Activated T-helper 2 cell treated with anti-CD3 and anti-CD28 coated beads, Interferon-gamma antibody, Interleukin-2, Interleukin-4, amounts not matched to agents 10 μg/mL and 5 μg/mL and 100 μg/mL, durations not matched to agents 14 hours and 24 hours and 36 hours (primary cell): ENCODE results near the gene OR2AP1. TPM values are rescaled to one million over a fixed set of nuclear protein-coding genes. Genes with fewer than 3 reads are reported as not detected.
"Not testable (repeated sequence)": the region's sequence is repeated elsewhere in the genome, so short reads cannot be mapped to it uniquely, and the experiment has no call there.

Experiments
- DNase-seq: peaks from one replicate; pipeline ENCODE4 v3.0.0; 2021; ENCODE audit warnings: low spot score
- H3K27ac Mint-ChIP-seq: one replicate; pipeline ENCODE4 v1.8.0; 2021; ENCODE audit warnings: mixed read lengths
- H3K27me3 Mint-ChIP-seq: one replicate; pipeline ENCODE4 v1.8.0; 2021; ENCODE audit warnings: low read depth, mixed read lengths
- H3K36me3 Mint-ChIP-seq: one replicate; pipeline ENCODE4 v1.8.0; 2021; ENCODE audit warnings: low read depth, mixed read lengths
- H3K4me1 Mint-ChIP-seq: one replicate; pipeline ENCODE4 v1.8.0; 2021; ENCODE audit warnings: low read depth, mixed read lengths
- H3K4me3 Mint-ChIP-seq: one replicate; pipeline ENCODE4 v1.8.0; 2021; ENCODE audit warnings: low read depth, mild to moderate bottlenecking, moderate library complexity, mixed read lengths
- H3K9me3 Mint-ChIP-seq: one replicate; pipeline ENCODE4 v1.8.0; 2021; ENCODE audit warnings: mixed read lengths
- intact Hi-C: fragments of 100-400 bp; cut with micrococcal nuclease; formaldehyde crosslinking; loops from one replicate; pipeline ENCODE4 v1.15.1; 2023
- total RNA-seq: library from RNA; stranded (reverse); gene quantifications from 2 replicates; pipeline ENCODE4 v1.2.3, GENCODE V29; 2022

The OR2AP1 gene
- total RNA-seq = 0.11 TPM in 1 of 2 replicates, not detected in the other

- Mint-ChIP-seq H3K4me3 (no peak within 1 kb of the TSS), H3K27me3 (no peaks in the 10 kb centered on the region), H3K36me3 (no peaks in the 10 kb centered on the region), H3K9me3 (peaks cover 36% of the 10 kb centered on the region), H3K4me1 (no peaks in the 10 kb centered on the region), H3K27ac (no peak within 1 kb of the TSS)
- intact Hi-C loops = no loop called here
- DNase-seq = no peak
Observed at GRCh38 chr12:55572168-55572567, at the start of gene OR2AP1. Gene OR2AP1, plus strand, starts transcription at chr12:55572468. Its CDS starts 1,947 bp downstream, at chr12:55574415.

DNA sequence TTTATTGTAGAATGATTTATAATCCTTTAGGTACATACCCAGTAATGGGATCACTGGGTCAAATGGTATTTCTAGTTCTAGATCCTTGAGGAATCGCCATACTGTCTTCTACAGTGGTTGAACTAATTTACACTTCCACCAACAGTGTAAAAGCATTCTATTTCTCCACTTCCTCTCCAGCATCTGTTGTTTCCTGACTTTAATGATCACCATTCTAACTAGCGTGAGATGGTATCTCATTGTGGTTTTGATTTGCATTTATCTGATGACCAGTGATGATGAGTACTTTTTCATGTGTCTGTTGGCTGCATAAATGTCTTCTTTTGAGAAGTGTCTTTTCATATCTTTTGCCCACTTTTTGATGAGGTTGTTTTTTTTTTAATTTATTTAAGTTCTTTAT is 24.0 kb upstream of the OR2AP1 start:
- DNase-seq, H3K27ac Mint-ChIP-seq, H3K27me3 Mint-ChIP-seq, H3K4me1 Mint-ChIP-seq, H3K4me3 Mint-ChIP-seq, intact Hi-C loops, H3K36me3 Mint-ChIP-seq: not testable (repeated sequence)
- H3K9me3 Mint-ChIP-seq = peaks cover 12% of the 10 kb centered on the region

DNA sequence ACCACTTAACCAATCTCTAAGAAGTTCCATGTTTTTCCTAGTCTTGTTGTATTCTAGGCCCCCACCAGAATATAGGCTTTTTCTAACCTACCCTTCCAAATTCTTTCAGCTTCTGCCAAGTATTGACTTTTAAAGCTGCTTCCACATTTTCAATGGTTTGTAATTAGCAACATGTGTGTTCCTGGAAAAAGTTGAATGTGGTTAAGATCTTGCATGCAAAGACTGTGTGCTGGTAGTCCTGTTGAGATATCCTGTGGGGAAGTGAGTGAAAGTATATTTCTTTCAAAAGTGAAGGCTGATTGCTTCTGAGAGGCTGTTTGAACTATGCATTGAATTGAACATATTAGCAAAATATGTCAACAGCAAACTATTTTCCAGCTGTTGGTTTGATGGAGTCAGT is 23.5 kb upstream of the OR2AP1 start:
- Mint-ChIP-seq H3K27me3 (peaks cover 3% of the 10 kb centered on the region), H3K4me3 (no peak overlapping the region), H3K36me3 (no peaks in the 10 kb centered on the region), H3K4me1 (peaks cover 8% of the 10 kb centered on the region), H3K27ac (no peak overlapping the region), H3K9me3 (peaks cover 12% of the 10 kb centered on the region)
- intact Hi-C loops = no loop called here
- DNase-seq = no peak

- intact Hi-C loops = no loop called here
- H3K4me3 Mint-ChIP-seq = no peak within 1 kb of the TSS
- H3K9me3 Mint-ChIP-seq = peaks cover 12% of the 10 kb centered on the region
- no peak within 1 kb of the TSS for H3K27ac Mint-ChIP-seq
- no peak for DNase-seq
- H3K36me3 Mint-ChIP-seq = no peaks in the 10 kb centered on the region
- peaks cover 8% of the 10 kb centered on the region for H3K4me1 Mint-ChIP-seq
- peaks cover 3% of the 10 kb centered on the region for H3K27me3 Mint-ChIP-seq
Observed at GRCh38 chr12:55549302-55549701, 23.0 kb upstream of the OR2AP1 start, which contains the start of gene OR6C4. Gene OR6C4, plus strand, starts transcription at chr12:55549602. Its CDS starts 1,625 bp downstream, at chr12:55551227.

- H3K27ac Mint-ChIP-seq = no peak overlapping the region
- no peaks in the 10 kb centered on the region for H3K36me3 Mint-ChIP-seq
- no peaks in the 10 kb centered on the region for H3K4me1 Mint-ChIP-seq
- DNase-seq = no peak
- H3K4me3 Mint-ChIP-seq = no peak overlapping the region
- peaks cover 21% of the 10 kb centered on the region for H3K9me3 Mint-ChIP-seq
- intact Hi-C loops = no loop called here
- peaks cover 3% of the 10 kb centered on the region for H3K27me3 Mint-ChIP-seq
Observed at GRCh38 chr12:55554296-55554695, 18.0 kb upstream of the OR2AP1 start.

GRCh38 chr12:55570060-55570459 is 2.2 kb upstream of the OR2AP1 start:
- H3K27me3 Mint-ChIP-seq, H3K27ac Mint-ChIP-seq, H3K4me3 Mint-ChIP-seq, H3K36me3 Mint-ChIP-seq, intact Hi-C loops, H3K4me1 Mint-ChIP-seq, DNase-seq: not testable (repeated sequence)
- H3K9me3 Mint-ChIP-seq = peaks cover 36% of the 10 kb centered on the region

- H3K4me1 Mint-ChIP-seq, H3K36me3 Mint-ChIP-seq, H3K27me3 Mint-ChIP-seq, H3K4me3 Mint-ChIP-seq, H3K27ac Mint-ChIP-seq, DNase-seq, intact Hi-C loops: not testable (repeated sequence)
- peaks cover 36% of the 10 kb centered on the region for H3K9me3 Mint-ChIP-seq
Observed at GRCh38 chr12:55570689-55571088, 1.6 kb upstream of the OR2AP1 start.

DNA sequence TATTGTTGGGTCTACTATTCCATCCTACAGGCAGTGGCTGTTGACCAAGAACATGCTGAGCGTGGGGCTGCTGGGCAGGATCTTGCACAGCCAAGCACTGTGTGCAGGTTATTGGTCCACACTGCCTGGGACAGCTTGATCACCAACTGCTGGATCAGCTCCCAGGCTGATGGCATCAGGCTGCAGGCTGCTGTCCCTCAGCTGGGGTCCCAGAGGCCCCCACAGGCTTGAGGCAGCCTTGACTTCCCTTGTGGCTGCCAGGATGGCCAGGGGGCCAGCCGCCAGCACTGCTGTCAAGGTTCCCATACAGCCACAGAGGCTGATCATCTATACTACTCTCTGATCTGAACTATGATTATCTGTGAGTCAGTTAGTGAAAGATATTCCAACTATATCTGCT is 9.8 kb downstream of the OR2AP1 start:
- Mint-ChIP-seq H3K4me1 (no peaks in the 10 kb centered on the region), H3K36me3 (no peaks in the 10 kb centered on the region), H3K27ac (no peak overlapping the region), H3K27me3 (no peaks in the 10 kb centered on the region), H3K9me3 (no peaks in the 10 kb centered on the region), H3K4me3 (no peak overlapping the region)
- intact Hi-C loops = no loop called here
- no peak for DNase-seq

- peaks cover 4% of the 10 kb centered on the region for H3K9me3 Mint-ChIP-seq
- H3K4me3 Mint-ChIP-seq = no peak overlapping the region
- H3K27ac Mint-ChIP-seq = no peak overlapping the region
- no peaks in the 10 kb centered on the region for H3K36me3 Mint-ChIP-seq
- H3K27me3 Mint-ChIP-seq = no peaks in the 10 kb centered on the region
- intact Hi-C loops = no loop called here
- H3K4me1 Mint-ChIP-seq = no peaks in the 10 kb centered on the region
- no peak for DNase-seq
Observed at GRCh38 chr12:55585817-55586216, 13.5 kb downstream of the OR2AP1 start.

DNA sequence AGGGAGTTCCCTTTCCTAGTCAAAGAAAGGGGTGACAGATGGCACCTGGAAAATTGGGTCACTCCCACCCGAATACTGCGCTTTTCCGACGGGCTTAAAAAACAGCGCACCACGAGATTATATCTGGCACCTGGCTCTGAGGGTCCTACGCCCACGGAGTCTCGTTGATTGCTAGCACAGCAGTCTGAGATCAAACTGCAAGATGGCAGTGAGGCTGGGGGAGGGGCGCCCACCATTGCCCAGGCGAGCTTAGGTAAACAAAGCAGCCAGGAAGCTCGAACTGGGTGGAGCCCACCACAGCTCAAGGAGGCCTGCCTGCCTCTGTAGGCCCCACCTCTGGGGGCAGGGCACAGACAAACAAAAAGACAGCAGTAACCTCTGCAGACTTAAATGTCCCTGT is 17.9 kb downstream of the OR2AP1 start:
- H3K4me1 Mint-ChIP-seq, H3K27ac Mint-ChIP-seq, DNase-seq, H3K36me3 Mint-ChIP-seq, H3K4me3 Mint-ChIP-seq, H3K9me3 Mint-ChIP-seq, intact Hi-C loops, H3K27me3 Mint-ChIP-seq: not testable (repeated sequence)

DNA sequence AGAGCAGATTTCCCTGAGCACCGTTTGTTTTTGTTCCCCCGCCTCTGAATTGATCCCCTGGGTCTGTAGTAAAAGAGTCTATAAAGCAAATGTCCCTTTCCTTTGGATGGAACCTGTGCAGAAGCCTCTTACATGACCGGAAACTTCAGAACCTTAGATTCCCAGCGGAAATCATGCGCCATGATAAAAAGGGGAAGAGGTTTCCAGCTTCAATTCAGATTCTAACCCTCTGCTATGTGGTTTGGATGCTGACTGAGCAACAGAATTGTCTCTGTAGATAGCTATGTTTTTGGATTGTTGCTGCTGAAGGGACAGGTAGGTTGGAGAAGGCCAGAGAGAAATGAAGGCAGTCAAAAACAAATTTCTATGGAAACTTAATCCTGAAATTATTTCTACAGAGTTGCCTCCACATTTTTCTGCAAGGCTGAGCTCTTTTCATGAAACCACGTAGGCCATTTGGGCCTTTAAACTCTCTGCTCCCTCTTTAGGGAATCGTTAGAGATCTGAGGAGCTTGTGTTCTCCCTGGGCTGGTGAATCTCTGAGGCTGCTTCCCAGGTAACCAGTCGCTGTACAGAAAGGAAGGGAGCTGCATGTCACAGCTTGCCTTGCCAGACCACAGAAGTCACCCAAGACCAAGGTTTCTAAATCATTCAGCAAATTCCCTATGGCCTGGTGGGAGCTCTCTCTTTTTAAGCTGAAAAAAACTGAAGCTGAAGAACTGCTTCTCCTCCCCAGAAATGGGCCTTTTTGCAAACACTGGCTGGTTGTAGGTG is 35.7 kb downstream of the OR2AP1 start:
- H3K4me1 Mint-ChIP-seq = peaks cover 21% of the 10 kb centered on the region
- no peak overlapping the region for H3K4me3 Mint-ChIP-seq
- intact Hi-C loops = no loop called here
- no peak overlapping the region for H3K27ac Mint-ChIP-seq
- no peaks in the 10 kb centered on the region for H3K36me3 Mint-ChIP-seq
- H3K27me3 Mint-ChIP-seq = peaks cover 10% of the 10 kb centered on the region
- H3K9me3 Mint-ChIP-seq = no peaks in the 10 kb centered on the region
- DNase-seq = no peak

GRCh38 chr12:55610598-55610997 is 38.3 kb downstream of the OR2AP1 start:
- Mint-ChIP-seq H3K36me3 (no peaks in the 10 kb centered on the region), H3K27me3 (peaks cover 10% of the 10 kb centered on the region), H3K27ac (peak overlapping the region; percentile 36), H3K4me3 (no peak overlapping the region), H3K9me3 (peaks cover 8% of the 10 kb centered on the region), H3K4me1 (peaks cover 24% of the 10 kb centered on the region)
- intact Hi-C loops = loop anchor here (1.0 to 5.0 kb wide), 3 partner anchors 14 to 673 kb away; no protein-coding TSS in a partner anchor
- no peak for DNase-seq

DNA sequence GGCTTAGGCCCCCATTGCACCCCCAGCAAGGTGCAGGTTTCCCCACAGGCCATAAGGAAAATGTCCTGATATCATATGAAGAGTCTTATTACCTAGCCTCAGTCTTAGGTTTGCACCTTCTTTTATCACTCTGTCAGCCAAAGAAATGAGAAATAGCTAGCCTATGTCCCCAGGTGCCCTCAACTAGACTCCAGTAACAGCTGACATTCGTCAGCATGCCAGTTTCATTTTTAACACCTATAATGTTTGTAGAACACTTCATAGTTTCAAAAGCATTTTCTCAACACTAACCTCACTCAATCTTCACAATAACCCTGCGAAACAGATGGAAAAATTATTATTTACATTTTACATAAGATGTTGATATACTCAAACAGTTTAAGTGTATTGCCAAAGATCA is 40.4 kb downstream of the OR2AP1 start:
- Mint-ChIP-seq H3K4me3 (no peak overlapping the region), H3K36me3 (peaks cover 11% of the 10 kb centered on the region), H3K4me1 (peaks cover 24% of the 10 kb centered on the region), H3K9me3 (peaks cover 26% of the 10 kb centered on the region), H3K27ac (no peak overlapping the region), H3K27me3 (peaks cover 3% of the 10 kb centered on the region)
- DNase-seq = no peak
- intact Hi-C loops = loop anchor here (5.0 kb wide), 1 partner anchor 675 kb away; no protein-coding TSS in a partner anchor
